Esophagus muscularis mucosa (tissue), 4 donors: ENCODE data around the gene ZNF714. TPM values are rescaled to one million over a fixed set of nuclear protein-coding genes. Genes with fewer than 3 reads are reported as not detected.

Source experiments
- DNase-seq: peaks from one replicate; pipeline ENCODE4 v3.0.0-alpha.2; 2017; ENCODE audit errors: extremely low spot score
- H3K27ac ChIP-seq, 4 donors: fragments of 200-600 bp; sonication (generic); replicated peaks in 1 of 4; 1 replicate in 3 of 4; 2 replicates in 1 of 4; pipeline ENCODE4 v1.5.1; 2016 to 2019; ENCODE audit warnings: mild to moderate bottlenecking in 1 of 4
- H3K27me3 ChIP-seq, 4 donors: fragments of 200-600 bp; sonication (generic); one replicate each; pipeline versions ENCODE4 v1.5.1 to v1.6.0; 2016 to 2019
- H3K36me3 ChIP-seq, 4 donors: fragments of 200-600 bp; sonication (generic); one replicate each; pipeline ENCODE4 v1.5.1; 2016 to 2019
- H3K4me1 ChIP-seq, 4 donors: fragments of 200-600 bp; sonication (generic); one replicate each; pipeline ENCODE4 v1.5.1; 2016 to 2019
- H3K4me3 ChIP-seq, 4 donors: fragments of 200-600 bp; sonication (generic); 1 replicate in 2 of 4; 2 replicates in 2 of 4; pipeline ENCODE4 v1.5.1; 2016 to 2019; ENCODE audit warnings: mild to moderate bottlenecking in 4 of 4, moderate library complexity in 1 of 4
- H3K9me3 ChIP-seq, 4 donors: fragments of 200-600 bp; sonication (generic); 1 replicate in 3 of 4; 2 replicates in 1 of 4; pipeline ENCODE4 v1.5.1; 2016 to 2019
- CTCF ChIP-seq, 3 experiments: fragments of 200-600 bp in 2 of 3; fragments of 450-650 bp in 1 of 3; sonication (generic) in 2 of 3; IDR thresholded peaks; one replicate each; pipeline ENCODE4 v1.5.1; 2017 to 2019; ENCODE audit warnings: antibody characterized with exemption in 3 of 3, mild to moderate bottlenecking in 2 of 3, moderate library complexity in 1 of 3
- EP300 ChIP-seq: sonication (generic); formaldehyde crosslinking; IDR thresholded peaks from one replicate; pipeline ENCODE4 v1.6.1; 2017; ENCODE audit warnings: antibody characterized with exemption
- POLR2A ChIP-seq: fragments of 450-650 bp; IDR thresholded peaks from one replicate; pipeline ENCODE4 v1.6.1; 2017; ENCODE audit warnings: antibody characterized with exemption, moderate library complexity, mild to moderate bottlenecking, low read depth
- POLR2AphosphoS5 ChIP-seq, 2 donors: sonication (generic); formaldehyde crosslinking; IDR thresholded peaks; one replicate each; pipeline ENCODE4 v1.6.1; 2017; ENCODE audit warnings: antibody characterized with exemption in 2 of 2
- WGBS: methylation state at CpG from one replicate; pipeline ENCODE4 v1.1.5; 2018; 5-methylcytosine and 5-hydroxymethylcytosine counted together
- intact Hi-C: fragments of 100-400 bp; cut with DNase I; formaldehyde crosslinking; loops from one replicate; pipeline ENCODE4 v1.15.1; 2023
- total RNA-seq, 4 donors: library from RNA; depleted of rRNA; stranded (reverse); fragments of >200 nt; gene quantifications; one replicate each; pipeline versions ENCODE4 v1.1.0 to v1.2.1, GENCODE V29; 2016

Gene ZNF714
- total RNA-seq, 4 donors from 2014 or later, result 1.7 to 2.5 (median 2.2) TPM

- no peak overlapping the region for H3K27ac ChIP-seq
- no peak for DNase-seq
These were observed 16.3 kb downstream of the ZNF714 start for GRCh38 chr19:21098291-21098690.

GRCh38 chr19:21101521-21102242, 19.7 kb downstream of the ZNF714 start:
- TF ChIP-seq CTCF (IDR thresholded peaks at IDR 0.05), result no peak
- TF ChIP-seq POLR2AphosphoS5 (IDR thresholded peaks at IDR 0.05), result no peak
- TF ChIP-seq POLR2A, result no peak
- no peak for TF ChIP-seq EP300
- 68% methylated on average over 2 of the region's 2 CpGs for WGBS
- H3K27me3 ChIP-seq, result no peaks in the 10 kb centered on the region
- intact Hi-C loops, result no loop called here
- H3K4me1 ChIP-seq, result no peaks in the 10 kb centered on the region
- no peak for DNase-seq
- no peak overlapping the region for H3K27ac ChIP-seq
- no peaks in the 10 kb centered on the region for H3K9me3 ChIP-seq
- H3K4me3 ChIP-seq, result no peak overlapping the region
- H3K36me3 ChIP-seq, result peaks cover 0 to 26% (median 0%) of the 10 kb centered on the region in 4 donors

More at GRCh38 chr19:21098291-21098690, 16.3 kb downstream of the ZNF714 start:
- no peaks in the 10 kb centered on the region for H3K4me1 ChIP-seq
- peaks cover 0 to 20% (median 0%) of the 10 kb centered on the region in 4 donors for H3K36me3 ChIP-seq
- intact Hi-C loops, result no loop called here
- TF ChIP-seq POLR2AphosphoS5 (IDR thresholded peaks at IDR 0.05) (no peak), POLR2A (no peak), EP300 (no peak), CTCF (IDR thresholded peaks at IDR 0.05) (no peak)
- WGBS, result 96% methylated on average over 2 of the region's 2 CpGs
- no peaks in the 10 kb centered on the region for H3K27me3 ChIP-seq
- H3K4me3 ChIP-seq, result no peak overlapping the region
- no peaks in the 10 kb centered on the region for H3K9me3 ChIP-seq

- no peak overlapping the region for H3K27ac ChIP-seq
- no peaks in the 10 kb centered on the region for H3K27me3 ChIP-seq
- DNase-seq, result no peak
- no peaks in the 10 kb centered on the region for H3K4me1 ChIP-seq
- H3K9me3 ChIP-seq, result peaks cover 0 to 6% (median 3%) of the 10 kb centered on the region in 4 donors
- no peak overlapping the region for H3K4me3 ChIP-seq
- peaks cover 0 to 9% (median 0%) of the 10 kb centered on the region in 4 donors for H3K36me3 ChIP-seq
- no peak for TF ChIP-seq CTCF (IDR thresholded peaks at IDR 0.05)
- TF ChIP-seq POLR2A, result no peak
- no peak for TF ChIP-seq EP300
- no peak for TF ChIP-seq POLR2AphosphoS5 (IDR thresholded peaks at IDR 0.05)
- intact Hi-C loops, result no loop called here
These were observed 27.1 kb downstream of the ZNF714 start for GRCh38 chr19:21109116-21109515.

- no peak overlapping the region for H3K27ac ChIP-seq
- TF ChIP-seq EP300, result no peak
- TF ChIP-seq CTCF (IDR thresholded peaks at IDR 0.05), result no peak
- no peak for TF ChIP-seq POLR2AphosphoS5 (IDR thresholded peaks at IDR 0.05)
- no peak for TF ChIP-seq POLR2A
- intact Hi-C loops, result no loop called here
These were observed 28.2 kb downstream of the ZNF714 start for GRCh38 chr19:21110183-21110582.

GRCh38 chr19:21115430-21115829, 33.4 kb downstream of the ZNF714 start:
- Histone ChIP-seq H3K27me3 (no peaks in the 10 kb centered on the region), H3K4me3 (no peak overlapping the region), H3K4me1 (no peaks in the 10 kb centered on the region), H3K9me3 (peaks cover 0 to 12% (median 4%) of the 10 kb centered on the region in 4 donors), H3K27ac (no peak overlapping the region), H3K36me3 (peaks cover 10 to 19% (median 12%) of the 10 kb centered on the region in 4 donors)
- no peak for DNase-seq
- TF ChIP-seq POLR2A (no peak), EP300 (no peak), CTCF (IDR thresholded peaks at IDR 0.05) (no peak)
- intact Hi-C loops, result no loop called here

More at GRCh38 chr19:21110183-21110582, 28.2 kb downstream of the ZNF714 start:
- Histone ChIP-seq H3K36me3 (peaks cover 0 to 9% (median 0%) of the 10 kb centered on the region in 4 donors), H3K4me1 (no peaks in the 10 kb centered on the region), H3K4me3 (no peak overlapping the region), H3K9me3 (peaks cover 0 to 12% (median 4%) of the 10 kb centered on the region in 4 donors), H3K27me3 (no peaks in the 10 kb centered on the region)
- WGBS, result 96% methylated on average over 1 of the region's 1 CpG
- no peak for DNase-seq
